BE2C (cell line): ENCODE results near the gene LHFPL2.

ENCODE experiments used
- DNase-seq: peaks from one replicate; pipeline ENCODE4 v3.0.0-alpha.2; 2020
- H3K27me3 ChIP-seq: fragments of 250-450 bp; sonication (Bioruptor Pico); 2 replicates; pipeline ENCODE4 v1.5.1; 2020; ENCODE audit warnings: mild to moderate bottlenecking
- H3K36me3 ChIP-seq: fragments of 250-450 bp; sonication (Bioruptor Pico); 2 replicates; pipeline ENCODE4 v1.5.1; 2020; ENCODE audit warnings: mild to moderate bottlenecking
- H3K4me1 ChIP-seq: fragments of 250-450 bp; sonication (Bioruptor Pico); 2 replicates; pipeline ENCODE4 v1.5.1; 2020
- H3K4me3 ChIP-seq: 2 replicates; pipeline ENCODE4 v1.5.1; 2011; ENCODE audit warnings: low read depth, low read length
- H3K9me3 ChIP-seq: fragments of 250-450 bp; sonication (Bioruptor Pico); 2 replicates; pipeline ENCODE4 v1.5.1; 2020
- TF ChIP-seq, protein P1 (sequence below): IDR thresholded peaks from 2 replicates; pipeline ENCODE4 v1.5.1; 2012; ENCODE audit warnings: mild to moderate bottlenecking, low read depth, low read length

LHFPL2 gene

DNA sequence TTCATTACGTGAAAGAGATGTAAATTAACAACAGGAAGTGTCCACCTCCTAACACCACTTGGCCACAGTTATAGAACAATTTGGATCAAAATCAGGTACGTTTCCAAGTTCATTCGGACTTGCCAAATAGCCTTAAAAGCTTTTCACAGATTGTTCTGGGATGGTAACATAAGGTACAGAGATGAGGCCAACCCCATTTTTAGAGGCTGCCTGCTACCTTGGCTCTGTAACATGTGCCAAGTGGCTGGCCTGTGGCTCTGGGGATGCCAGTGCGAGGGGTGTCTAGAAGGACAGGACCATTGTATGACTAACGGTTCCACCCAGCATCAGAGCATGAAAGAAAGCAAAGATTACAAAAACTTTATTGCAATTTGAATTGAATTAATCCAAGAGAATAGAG is 91.0 kb downstream of the LHFPL2 start:
- Histone ChIP-seq H3K9me3 (no peaks in the 10 kb centered on the region), H3K4me3 (no peak overlapping the region), H3K36me3 (no peaks in the 10 kb centered on the region), H3K4me1 (peaks cover under 1% of the 10 kb centered on the region; the same call in 1 of the 2 replicates), H3K27me3 (no peaks in the 10 kb centered on the region)
- TF ChIP-seq, protein P1, sequence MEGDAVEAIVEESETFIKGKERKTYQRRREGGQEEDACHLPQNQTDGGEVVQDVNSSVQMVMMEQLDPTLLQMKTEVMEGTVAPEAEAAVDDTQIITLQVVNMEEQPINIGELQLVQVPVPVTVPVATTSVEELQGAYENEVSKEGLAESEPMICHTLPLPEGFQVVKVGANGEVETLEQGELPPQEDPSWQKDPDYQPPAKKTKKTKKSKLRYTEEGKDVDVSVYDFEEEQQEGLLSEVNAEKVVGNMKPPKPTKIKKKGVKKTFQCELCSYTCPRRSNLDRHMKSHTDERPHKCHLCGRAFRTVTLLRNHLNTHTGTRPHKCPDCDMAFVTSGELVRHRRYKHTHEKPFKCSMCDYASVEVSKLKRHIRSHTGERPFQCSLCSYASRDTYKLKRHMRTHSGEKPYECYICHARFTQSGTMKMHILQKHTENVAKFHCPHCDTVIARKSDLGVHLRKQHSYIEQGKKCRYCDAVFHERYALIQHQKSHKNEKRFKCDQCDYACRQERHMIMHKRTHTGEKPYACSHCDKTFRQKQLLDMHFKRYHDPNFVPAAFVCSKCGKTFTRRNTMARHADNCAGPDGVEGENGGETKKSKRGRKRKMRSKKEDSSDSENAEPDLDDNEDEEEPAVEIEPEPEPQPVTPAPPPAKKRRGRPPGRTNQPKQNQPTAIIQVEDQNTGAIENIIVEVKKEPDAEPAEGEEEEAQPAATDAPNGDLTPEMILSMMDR: no peak
- DNase-seq: no peak

DNA sequence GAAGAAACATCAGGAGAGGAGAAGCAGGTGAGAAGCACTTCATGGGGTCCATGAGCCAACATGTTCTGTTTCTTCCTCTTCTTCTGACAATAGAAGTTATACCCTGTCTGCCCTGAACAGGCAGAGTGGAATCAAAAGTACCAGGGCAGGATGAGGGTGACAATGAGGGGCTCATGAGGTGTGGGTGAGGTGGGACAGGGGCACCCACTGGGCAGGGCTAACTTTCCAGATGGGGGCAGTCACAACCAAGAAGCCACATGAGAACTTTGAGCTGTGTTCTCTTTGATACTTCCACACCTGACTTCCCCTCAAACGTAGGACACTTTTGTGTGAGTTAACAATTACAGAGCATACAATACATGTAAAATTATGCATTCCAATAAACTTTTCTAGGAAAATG is 92.7 kb downstream of the LHFPL2 start:
- Histone ChIP-seq H3K27me3 (no peaks in the 10 kb centered on the region), H3K4me3 (no peak overlapping the region), H3K36me3 (no peaks in the 10 kb centered on the region), H3K9me3 (no peaks in the 10 kb centered on the region), H3K4me1 (no peaks in the 10 kb centered on the region)
- no peak for DNase-seq
- TF ChIP-seq, protein P1: no peak

DNA sequence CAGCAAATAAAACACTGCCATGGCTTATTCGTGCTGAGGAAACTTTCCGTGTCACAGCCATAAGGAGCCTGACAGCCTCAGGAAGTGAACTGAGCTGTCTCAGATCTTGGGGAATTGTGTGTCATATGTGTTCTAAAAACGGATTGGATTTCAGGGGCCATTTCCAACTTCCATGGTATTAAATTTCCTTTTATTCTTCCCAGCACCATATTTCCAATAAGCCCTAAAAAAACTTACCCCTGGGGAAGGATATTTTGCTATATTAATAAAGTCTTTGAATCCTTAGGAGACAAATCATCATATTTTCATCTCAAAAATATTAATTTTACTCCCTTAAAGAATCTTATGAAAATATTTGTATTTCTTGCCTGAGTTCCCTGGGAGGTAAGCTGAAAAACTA is 93.9 kb downstream of the LHFPL2 start:
- Histone ChIP-seq H3K27me3 (no peaks in the 10 kb centered on the region), H3K4me1 (no peaks in the 10 kb centered on the region), H3K9me3 (no peaks in the 10 kb centered on the region), H3K4me3 (no peak overlapping the region), H3K36me3 (no peaks in the 10 kb centered on the region)
- DNase-seq: no peak
- TF ChIP-seq, protein P1: no peak

DNA sequence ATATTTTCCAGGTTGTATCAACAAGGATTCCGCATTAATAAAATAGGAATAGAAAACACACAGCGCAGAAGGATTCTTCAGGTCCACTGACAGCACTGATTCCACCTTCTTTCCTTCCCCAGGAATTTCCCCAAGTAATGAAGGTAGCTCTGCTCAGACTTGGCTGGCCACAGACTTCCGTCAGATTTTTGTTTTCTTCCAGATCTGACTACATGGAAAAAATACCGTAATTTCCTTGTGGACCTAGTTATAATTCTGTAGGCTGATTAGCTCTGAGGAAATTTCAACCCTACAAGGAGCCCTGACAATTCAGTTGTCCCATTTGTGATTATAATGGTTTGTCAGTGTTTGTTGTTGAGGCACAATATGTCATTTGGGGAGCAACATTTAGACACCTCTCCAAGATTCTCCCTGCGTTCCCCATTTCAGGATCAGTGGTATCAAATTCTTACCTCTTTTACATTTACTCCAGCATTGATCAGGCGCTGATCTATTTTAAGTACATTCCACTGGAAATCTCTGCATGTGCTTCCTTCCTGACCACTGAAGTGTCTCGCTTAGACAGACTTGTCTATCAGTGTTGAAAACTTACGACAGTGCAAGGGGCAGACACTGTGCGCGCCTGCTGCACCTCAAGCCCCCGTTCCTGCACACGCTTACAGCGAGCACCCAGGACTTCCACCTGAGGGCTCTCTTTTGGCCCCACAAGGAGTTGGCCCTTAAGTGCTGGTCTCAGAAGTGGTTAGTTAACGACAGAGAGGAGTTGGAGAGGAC is 94.8 kb downstream of the LHFPL2 start:
- Histone ChIP-seq H3K27me3 (no peaks in the 10 kb centered on the region), H3K36me3 (no peaks in the 10 kb centered on the region), H3K9me3 (no peaks in the 10 kb centered on the region), H3K4me3 (no peak overlapping the region), H3K4me1 (peaks cover 5% of the 10 kb centered on the region)
- DNase-seq: no peak
- TF ChIP-seq, protein P1: no peak

DNA sequence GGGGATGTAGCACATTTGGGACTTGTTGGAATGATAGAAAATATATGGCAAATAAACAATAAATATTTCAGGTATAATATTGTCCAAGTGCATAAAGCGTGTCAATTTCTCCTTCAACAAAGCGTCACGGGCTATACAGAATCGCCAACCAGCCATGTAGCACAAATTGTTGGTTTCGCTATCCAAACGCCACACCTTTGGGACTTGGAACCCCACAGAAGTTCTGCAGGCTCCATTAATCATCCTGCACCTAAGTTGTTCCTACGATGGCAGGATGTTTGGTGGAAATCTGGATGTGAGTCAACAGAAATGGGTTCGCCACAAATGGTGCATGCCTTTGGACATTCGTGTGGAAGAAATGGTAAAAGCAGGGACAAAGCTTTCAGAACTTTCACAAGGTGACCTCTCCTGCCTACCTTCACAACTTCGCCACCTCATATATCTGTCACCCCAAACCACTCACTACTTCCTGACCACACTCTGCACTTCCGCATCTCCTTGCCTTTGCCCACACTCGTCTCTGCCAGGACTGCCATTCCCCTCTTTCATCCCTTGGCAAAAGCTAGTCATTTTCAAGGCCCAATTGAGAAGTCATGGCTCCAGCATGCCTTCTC is 95.7 kb downstream of the LHFPL2 start:
- H3K9me3 ChIP-seq: no peaks in the 10 kb centered on the region
- peaks cover 12% of the 10 kb centered on the region for H3K4me1 ChIP-seq
- no peaks in the 10 kb centered on the region for H3K36me3 ChIP-seq
- TF ChIP-seq, protein P1: no peak
- DNase-seq: no peak
- no peaks in the 10 kb centered on the region for H3K27me3 ChIP-seq
- no peak overlapping the region for H3K4me3 ChIP-seq

DNA sequence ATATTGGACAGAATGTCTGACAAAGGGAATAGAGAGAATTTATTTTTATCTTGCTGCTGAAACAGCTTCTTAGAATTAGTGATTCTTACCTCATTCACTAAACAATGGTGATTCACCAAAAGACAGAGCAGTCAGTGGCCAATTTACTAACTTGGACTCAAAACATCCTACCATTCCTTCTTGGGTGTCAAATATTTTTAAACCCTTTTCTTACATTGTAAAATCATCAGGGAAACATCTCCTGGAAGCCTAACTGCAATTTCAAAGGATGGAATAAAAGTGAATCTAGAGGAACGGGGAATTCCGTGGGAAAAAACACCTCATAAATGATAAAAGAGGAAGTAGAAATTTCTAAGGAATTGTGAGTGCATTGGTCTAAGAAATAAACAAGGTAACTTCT is 97.7 kb downstream of the LHFPL2 start:
- Histone ChIP-seq H3K36me3 (no peaks in the 10 kb centered on the region), H3K4me3 (no peak overlapping the region), H3K4me1 (peaks cover 27% of the 10 kb centered on the region), H3K9me3 (no peaks in the 10 kb centered on the region), H3K27me3 (no peaks in the 10 kb centered on the region)
- no peak for DNase-seq
- TF ChIP-seq, protein P1: no peak
